Activated T-cell treated with anti-CD3 and anti-CD28 coated beads, Interleukin-2, amount 50 U/mL, for 24 hours (primary cell): ENCODE results near the gene ANKLE1.
"Not testable (repeated sequence)": the region's sequence is repeated elsewhere in the genome, so short reads cannot be mapped to it uniquely, and the experiment has no call there.

ENCODE experiments used
- DNase-seq: peaks from one replicate; pipeline ENCODE4 v3.0.0-alpha.2; 2020
- H3K27ac Mint-ChIP-seq: 2 replicates; pipeline ENCODE4 v1.8.0; 2020; ENCODE audit warnings: mild to moderate bottlenecking, mixed read lengths
- H3K27me3 Mint-ChIP-seq: 2 replicates; pipeline ENCODE4 v1.8.0; 2020; ENCODE audit warnings: mixed read lengths
- H3K36me3 Mint-ChIP-seq: 2 replicates; pipeline ENCODE4 v1.8.0; 2020; ENCODE audit warnings: low read depth, mixed read lengths
- H3K4me1 Mint-ChIP-seq: 2 replicates; pipeline ENCODE4 v1.8.0; 2020; ENCODE audit warnings: low read depth, mixed read lengths
- H3K4me3 Mint-ChIP-seq: 2 replicates; pipeline ENCODE4 v1.8.0; 2020; ENCODE audit warnings: mild to moderate bottlenecking, moderate library complexity, mixed read lengths
- H3K9me3 Mint-ChIP-seq: 2 replicates; pipeline ENCODE4 v1.8.0; 2020; ENCODE audit warnings: mixed read lengths

The ANKLE1 gene

GRCh38 chr19:17263712-17264640 is 17.7 kb upstream of the ANKLE1 start:
- DNase-seq: no peak
- H3K9me3 Mint-ChIP-seq: no peaks in the 10 kb centered on the region
- peaks cover 25% of the 10 kb centered on the region for H3K4me1 Mint-ChIP-seq
- peak overlapping the region; percentile 44 for H3K27ac Mint-ChIP-seq
- no peak overlapping the region for H3K4me3 Mint-ChIP-seq
- no peaks in the 10 kb centered on the region for H3K27me3 Mint-ChIP-seq
- H3K36me3 Mint-ChIP-seq: peaks cover 15% of the 10 kb centered on the region

DNA sequence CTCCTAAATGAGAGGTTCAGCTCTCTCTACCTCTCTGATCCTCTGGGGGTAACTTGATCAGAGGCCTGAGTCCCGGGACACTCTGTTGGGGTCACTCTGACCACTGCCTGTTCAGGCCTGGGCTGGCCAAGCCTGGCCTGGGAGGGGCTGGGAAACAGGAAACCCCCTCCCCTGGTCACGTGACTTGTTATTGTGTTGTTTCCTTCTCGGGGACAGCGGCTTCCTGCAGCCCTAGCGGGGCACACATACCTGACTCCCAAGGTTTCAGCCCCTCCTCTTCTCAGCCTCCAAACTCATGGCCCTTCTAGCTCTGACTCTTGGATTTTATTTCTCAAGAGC is 17.1 kb upstream of the ANKLE1 start, which contains the start of gene USHBP1:
TSS of gene USHBP1 (minus strand) at position 105 of the 339 bp plus-strand sequence. CDS start 446 bp downstream, outside the sequence.
- H3K27ac Mint-ChIP-seq: peak within 1 kb of the TSS; percentile 44
- H3K4me3 Mint-ChIP-seq: no peak within 1 kb of the TSS
- DNase-seq: no peak
- no peaks in the 10 kb centered on the region for H3K27me3 Mint-ChIP-seq
- H3K4me1 Mint-ChIP-seq: peaks cover 26% of the 10 kb centered on the region
- H3K36me3 Mint-ChIP-seq: peaks cover 20% of the 10 kb centered on the region
- H3K9me3 Mint-ChIP-seq: no peaks in the 10 kb centered on the region

GRCh38 chr19:17266026-17266425 is 15.7 kb upstream of the ANKLE1 start:
- Mint-ChIP-seq H3K27ac (no peak overlapping the region), H3K27me3 (no peaks in the 10 kb centered on the region)

DNA sequence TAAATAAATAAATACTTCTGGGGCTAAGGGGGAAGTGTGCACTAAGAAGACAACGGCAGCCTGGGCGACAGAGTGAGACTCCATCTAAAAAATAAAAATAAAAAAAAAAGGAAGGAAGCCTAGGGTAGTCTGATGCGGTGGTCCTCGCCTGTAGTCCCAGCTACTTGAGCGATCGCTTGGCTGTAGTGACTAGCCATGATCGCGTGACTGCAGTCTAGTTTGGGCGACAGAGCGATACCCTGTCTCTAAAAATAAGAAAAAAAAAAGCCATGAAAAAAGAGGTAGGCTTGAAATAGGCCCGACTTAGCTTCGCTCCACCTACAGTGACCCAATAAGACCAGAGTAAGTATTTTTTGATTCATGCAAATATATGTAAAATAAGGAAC is 15.1 kb upstream of the ANKLE1 start:
- Mint-ChIP-seq H3K27ac (peak overlapping the region; percentile 91), H3K36me3 (peaks cover 36% of the 10 kb centered on the region)

More at GRCh38 chr19:17266026-17266425, 15.7 kb upstream of the ANKLE1 start:
- DNase-seq: no peak
- Mint-ChIP-seq H3K4me1 (peaks cover 22% of the 10 kb centered on the region), H3K9me3 (no peaks in the 10 kb centered on the region), H3K4me3 (no peak overlapping the region), H3K36me3 (peaks cover 30% of the 10 kb centered on the region)

GRCh38 chr19:17266975-17267788 is 14.5 kb upstream of the ANKLE1 start, which contains the start of gene BABAM1:
BABAM1 (plus strand) TSS chr19:17267443; CDS start chr19:17268807, 1,364 bp downstream.
- Mint-ChIP-seq H3K4me3 (peak within 1 kb of the TSS; percentile 94), H3K27me3 (no peaks in the 10 kb centered on the region), H3K9me3 (no peaks in the 10 kb centered on the region), H3K36me3 (peaks cover 40% of the 10 kb centered on the region), H3K27ac (peak within 1 kb of the TSS; percentile 91), H3K4me1 (peaks cover 22% of the 10 kb centered on the region)
- DNase-seq: peak; percentile 90

More for the DNA sequence above, 15.1 kb upstream of the ANKLE1 start:
- DNase-seq: no peak
- Mint-ChIP-seq H3K4me3 (peak overlapping the region; percentile 94), H3K4me1 (peaks cover 22% of the 10 kb centered on the region), H3K27me3 (no peaks in the 10 kb centered on the region), H3K9me3 (no peaks in the 10 kb centered on the region)

GRCh38 chr19:17268754-17269153 is 12.9 kb upstream of the ANKLE1 start:
- H3K36me3 Mint-ChIP-seq: peaks cover 48% of the 10 kb centered on the region
- H3K27me3 Mint-ChIP-seq: no peaks in the 10 kb centered on the region
- H3K4me1 Mint-ChIP-seq: peaks cover 22% of the 10 kb centered on the region
- H3K4me3 Mint-ChIP-seq: peak overlapping the region; percentile 94
- H3K9me3 Mint-ChIP-seq: no peaks in the 10 kb centered on the region
- no peak overlapping the region for H3K27ac Mint-ChIP-seq
- DNase-seq: no peak

GRCh38 chr19:17274892-17275291 is 6.8 kb upstream of the ANKLE1 start:
- not testable (repeated sequence) for H3K27ac Mint-ChIP-seq, H3K9me3 Mint-ChIP-seq, H3K4me1 Mint-ChIP-seq, H3K4me3 Mint-ChIP-seq, H3K27me3 Mint-ChIP-seq, DNase-seq
- peaks cover 71% of the 10 kb centered on the region for H3K36me3 Mint-ChIP-seq

GRCh38 chr19:17275441-17276175 is 6.1 kb upstream of the ANKLE1 start:
- peaks cover 65% of the 10 kb centered on the region for H3K36me3 Mint-ChIP-seq
- H3K27ac Mint-ChIP-seq: no peak overlapping the region

DNA sequence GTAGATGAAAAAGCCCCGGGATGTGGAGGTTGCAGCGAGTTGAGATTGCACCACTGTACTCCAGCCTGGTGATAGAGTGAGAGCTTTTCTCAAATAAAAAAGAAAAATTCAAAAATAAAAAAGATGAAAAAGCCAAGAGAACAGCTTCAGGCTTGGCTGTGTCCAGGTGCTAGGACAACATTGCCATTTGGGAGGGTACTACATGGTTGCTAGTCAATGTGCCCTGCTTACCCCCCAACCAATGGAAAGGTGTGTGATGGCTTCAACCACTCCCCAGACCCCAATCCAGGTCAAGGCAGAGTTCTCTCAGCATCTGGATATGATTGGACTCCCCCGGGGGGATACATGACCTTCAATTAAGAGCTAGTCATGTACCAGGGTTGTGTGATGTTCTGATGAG is 2.3 kb upstream of the ANKLE1 start:
- Mint-ChIP-seq H3K4me1 (peaks cover 9% of the 10 kb centered on the region), H3K9me3 (no peaks in the 10 kb centered on the region), H3K27ac (no peak overlapping the region), H3K4me3 (no peak overlapping the region), H3K27me3 (peaks cover 8% of the 10 kb centered on the region), H3K36me3 (peaks cover 46% of the 10 kb centered on the region)
- DNase-seq: no peak

More at GRCh38 chr19:17275441-17276175, 6.1 kb upstream of the ANKLE1 start:
- Mint-ChIP-seq H3K4me3 (no peak overlapping the region), H3K27me3 (no peaks in the 10 kb centered on the region), H3K9me3 (no peaks in the 10 kb centered on the region), H3K4me1 (no peaks in the 10 kb centered on the region)
- no peak for DNase-seq

- Mint-ChIP-seq H3K4me3 (peak overlapping the region; percentile 83), H3K9me3 (no peaks in the 10 kb centered on the region), H3K27ac (peak overlapping the region; percentile 64), H3K36me3 (peaks cover 20% of the 10 kb centered on the region), H3K4me1 (peaks cover 9% of the 10 kb centered on the region), H3K27me3 (peaks cover 11% of the 10 kb centered on the region)
- DNase-seq: peak; percentile 89
Observed at GRCh38 chr19:17282488-17283125, 906 bp downstream of the ANKLE1 start.

GRCh38 chr19:17283504-17283996 is 1.8 kb downstream of the ANKLE1 start:
- H3K27me3 Mint-ChIP-seq: peaks cover 11% of the 10 kb centered on the region
- peaks cover 16% of the 10 kb centered on the region for H3K36me3 Mint-ChIP-seq
- H3K27ac Mint-ChIP-seq: no peak overlapping the region
- no peak overlapping the region for H3K4me3 Mint-ChIP-seq
- H3K4me1 Mint-ChIP-seq: peaks cover 9% of the 10 kb centered on the region
- DNase-seq: no peak
- no peaks in the 10 kb centered on the region for H3K9me3 Mint-ChIP-seq

DNA sequence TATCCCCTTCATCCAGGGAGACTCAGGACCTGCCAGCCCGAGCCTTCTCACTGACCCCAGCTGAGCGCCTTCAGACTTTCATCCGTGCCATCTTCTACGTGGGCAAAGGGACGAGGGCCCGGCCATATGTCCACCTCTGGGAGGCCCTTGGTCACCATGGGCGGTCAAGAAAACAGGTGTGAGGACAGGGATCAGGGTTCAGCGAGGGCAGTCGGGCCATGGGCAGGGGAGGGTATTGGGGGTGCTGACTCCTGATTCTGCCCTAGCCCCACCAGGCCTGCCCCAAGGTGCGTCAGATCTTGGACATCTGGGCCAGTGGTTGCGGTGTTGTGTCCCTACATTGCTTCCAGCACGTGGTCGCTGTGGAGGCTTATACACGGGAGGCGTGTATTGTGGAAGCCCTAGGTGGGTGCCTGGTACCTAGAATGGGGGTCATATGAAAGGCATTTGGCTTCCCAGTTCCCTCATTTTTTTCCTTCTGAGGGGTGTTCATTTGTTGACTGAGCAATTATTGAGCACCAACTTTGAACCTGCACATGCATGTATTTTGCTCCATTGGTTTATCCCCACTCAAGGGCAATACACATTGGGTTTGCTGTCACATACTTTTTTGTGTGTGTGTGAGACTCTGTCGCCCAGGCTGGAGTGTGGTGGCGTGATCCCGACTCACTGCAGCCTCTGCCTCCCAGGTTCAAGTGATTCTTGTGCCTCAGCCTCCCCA is 3.9 kb downstream of the ANKLE1 start:
- H3K36me3 Mint-ChIP-seq: peaks cover 16% of the 10 kb centered on the region
- H3K27me3 Mint-ChIP-seq: peaks cover 11% of the 10 kb centered on the region
- DNase-seq: no peak
- peaks cover 9% of the 10 kb centered on the region for H3K4me1 Mint-ChIP-seq
- no peaks in the 10 kb centered on the region for H3K9me3 Mint-ChIP-seq
- no peak overlapping the region for H3K27ac Mint-ChIP-seq
- no peak overlapping the region for H3K4me3 Mint-ChIP-seq

GRCh38 chr19:17286263-17286662 is 4.6 kb downstream of the ANKLE1 start:
- peaks cover 9% of the 10 kb centered on the region for H3K4me1 Mint-ChIP-seq
- peaks cover 16% of the 10 kb centered on the region for H3K36me3 Mint-ChIP-seq
- H3K9me3 Mint-ChIP-seq: no peaks in the 10 kb centered on the region
- no peak overlapping the region for H3K27ac Mint-ChIP-seq
- peaks cover 9% of the 10 kb centered on the region for H3K27me3 Mint-ChIP-seq
- DNase-seq: no peak
- no peak overlapping the region for H3K4me3 Mint-ChIP-seq
